ENCODE data around the gene TRIM26.

Gene TRIM26

DNA sequence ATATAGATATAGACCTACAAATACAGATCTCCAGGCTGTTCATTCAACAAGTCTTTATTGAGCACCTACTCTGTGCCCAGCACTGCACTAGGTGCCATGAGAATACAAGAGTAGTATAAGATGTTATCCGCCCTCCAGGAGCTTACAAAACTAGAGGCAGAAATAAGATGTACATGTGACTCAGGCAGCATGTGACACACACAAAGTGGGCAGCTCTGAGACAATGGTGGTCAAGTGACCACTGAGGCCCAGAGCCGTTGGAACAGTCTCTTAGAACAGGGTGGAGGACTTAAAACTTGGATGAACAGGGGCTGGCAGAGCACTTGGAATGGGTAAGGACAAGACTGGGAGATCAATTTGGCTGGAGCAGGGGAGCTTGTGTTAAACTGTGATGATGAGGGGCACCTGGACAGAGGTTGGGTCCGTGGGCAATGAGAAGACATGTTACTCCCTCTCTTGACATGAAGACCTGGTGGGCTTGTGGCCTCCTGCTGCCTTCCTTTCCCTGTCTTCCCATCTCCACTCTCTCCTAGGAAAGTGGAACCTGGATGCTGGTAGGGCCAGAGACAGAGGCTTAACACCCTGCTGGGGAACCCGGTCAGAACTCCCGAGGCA is 28.7 kb downstream of the TRIM26 start:
- no peak for DNase-seq (ENCODE audit: low read depth)
- no peak overlapping the region for H3K4me3 ChIP-seq (ENCODE audit: low read depth, low read length)
- TF ChIP-seq, protein P1, sequence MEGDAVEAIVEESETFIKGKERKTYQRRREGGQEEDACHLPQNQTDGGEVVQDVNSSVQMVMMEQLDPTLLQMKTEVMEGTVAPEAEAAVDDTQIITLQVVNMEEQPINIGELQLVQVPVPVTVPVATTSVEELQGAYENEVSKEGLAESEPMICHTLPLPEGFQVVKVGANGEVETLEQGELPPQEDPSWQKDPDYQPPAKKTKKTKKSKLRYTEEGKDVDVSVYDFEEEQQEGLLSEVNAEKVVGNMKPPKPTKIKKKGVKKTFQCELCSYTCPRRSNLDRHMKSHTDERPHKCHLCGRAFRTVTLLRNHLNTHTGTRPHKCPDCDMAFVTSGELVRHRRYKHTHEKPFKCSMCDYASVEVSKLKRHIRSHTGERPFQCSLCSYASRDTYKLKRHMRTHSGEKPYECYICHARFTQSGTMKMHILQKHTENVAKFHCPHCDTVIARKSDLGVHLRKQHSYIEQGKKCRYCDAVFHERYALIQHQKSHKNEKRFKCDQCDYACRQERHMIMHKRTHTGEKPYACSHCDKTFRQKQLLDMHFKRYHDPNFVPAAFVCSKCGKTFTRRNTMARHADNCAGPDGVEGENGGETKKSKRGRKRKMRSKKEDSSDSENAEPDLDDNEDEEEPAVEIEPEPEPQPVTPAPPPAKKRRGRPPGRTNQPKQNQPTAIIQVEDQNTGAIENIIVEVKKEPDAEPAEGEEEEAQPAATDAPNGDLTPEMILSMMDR (IDR thresholded peaks at IDR 0.05; ENCODE audit: insufficient read depth, low read depth, low read length, missing control alignments), result no peak

DNA sequence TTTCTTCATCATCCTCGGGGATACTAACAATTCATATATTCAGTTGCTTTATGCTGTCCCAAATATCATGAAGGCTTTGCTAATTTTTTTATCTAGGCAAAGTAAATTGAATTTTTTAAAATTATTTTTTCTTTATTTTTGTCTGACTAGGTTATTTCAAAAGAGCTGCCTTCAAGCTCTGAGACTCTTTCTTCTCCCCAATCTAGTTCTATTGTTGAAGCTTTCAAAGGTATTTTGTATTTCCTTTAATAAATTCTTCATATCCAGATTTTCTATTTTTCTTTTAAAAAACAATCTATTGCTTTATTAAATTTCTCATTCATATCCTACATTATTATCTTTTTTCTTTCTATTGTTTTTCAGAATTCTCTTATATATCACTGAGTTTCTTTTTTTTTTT is 33.1 kb downstream of the TRIM26 start:
- TF ChIP-seq, protein P1 (IDR thresholded peaks at IDR 0.05; ENCODE audit: insufficient read depth, low read depth, low read length, missing control alignments), result no peak

DNA sequence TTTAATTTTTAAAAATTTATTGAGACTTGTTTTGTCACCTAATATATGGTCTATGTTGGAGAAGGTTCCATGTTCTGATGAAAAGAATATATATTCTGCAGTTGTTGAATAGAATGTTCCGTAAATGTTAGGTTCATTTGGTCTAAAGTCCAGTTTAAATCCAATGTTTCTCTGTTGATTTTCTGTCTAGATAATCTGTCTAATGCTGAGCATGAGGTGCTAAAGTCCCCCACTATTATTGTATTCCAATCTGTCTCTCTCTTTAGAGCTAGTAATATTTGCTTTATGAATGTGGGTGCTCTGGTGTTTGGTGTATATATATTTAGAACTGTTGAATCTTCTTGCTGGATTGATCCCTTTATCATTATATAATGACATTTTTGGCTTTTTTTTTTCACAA is 34.4 kb downstream of the TRIM26 start:
- TF ChIP-seq, protein P1 (IDR thresholded peaks at IDR 0.05; ENCODE audit: insufficient read depth, low read depth, low read length, missing control alignments), result no peak

More for the DNA sequence above, 33.1 kb downstream of the TRIM26 start:
- H3K4me3 ChIP-seq (ENCODE audit: low read depth, low read length), result no peak overlapping the region
- no peak for DNase-seq (ENCODE audit: low read depth)

DNA sequence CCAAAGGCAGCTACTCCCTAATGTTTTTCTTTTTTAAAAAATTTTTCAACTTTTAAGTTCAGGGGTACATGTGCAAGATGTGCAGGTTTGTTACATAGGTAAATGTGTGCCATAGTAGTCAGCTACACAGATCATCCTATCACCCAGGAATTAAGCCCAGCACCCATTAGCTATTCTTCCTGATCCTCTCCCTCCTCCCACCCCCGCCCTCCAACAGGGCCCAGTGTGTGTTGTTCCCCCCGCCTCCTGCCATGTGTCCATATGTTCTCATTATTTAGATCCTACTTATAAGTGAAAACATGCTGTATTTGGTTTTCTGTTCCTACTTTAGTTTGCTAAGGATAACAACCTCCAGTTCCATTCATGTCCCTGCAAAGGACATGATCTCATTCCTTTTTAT is 37.4 kb downstream of the TRIM26 start:
- DNase-seq (ENCODE audit: low read depth), result no peak
- TF ChIP-seq, protein P1 (IDR thresholded peaks at IDR 0.05; ENCODE audit: insufficient read depth, low read depth, low read length, missing control alignments), result no peak
- no peak overlapping the region for H3K4me3 ChIP-seq (ENCODE audit: low read depth, low read length)

More for the DNA sequence above, 34.4 kb downstream of the TRIM26 start:
- no peak overlapping the region for H3K4me3 ChIP-seq (ENCODE audit: low read depth, low read length)
- no peak for DNase-seq (ENCODE audit: low read depth)

- TF ChIP-seq, protein P1 (IDR thresholded peaks at IDR 0.05; ENCODE audit: insufficient read depth, low read depth, low read length, missing control alignments), result no peak
- H3K4me3 ChIP-seq (ENCODE audit: low read depth, low read length), result no peak overlapping the region
- DNase-seq (ENCODE audit: low read depth), result no peak
Measured at GRCh38 chr6:30172681-30173080, 40.5 kb downstream of the TRIM26 start.

- no peak overlapping the region for H3K4me3 ChIP-seq (ENCODE audit: low read depth, low read length)
- TF ChIP-seq, protein P1 (IDR thresholded peaks at IDR 0.05; ENCODE audit: insufficient read depth, low read depth, low read length, missing control alignments), result no peak
- DNase-seq (ENCODE audit: low read depth), result no peak
Measured at GRCh38 chr6:30171677-30172471, 41.3 kb downstream of the TRIM26 start.

Data from GM12865 (cell line).